GM19193 (cell line): ENCODE measurements around the gene SLC25A6.

ENCODE experiments used
- POLR2A ChIP-seq: IDR thresholded peaks from 4 replicates; pipeline ENCODE4 v1.6.1; 2011; ENCODE audit not compliant: insufficient read depth, insufficient read length; ENCODE audit errors: extremely low read depth

Gene SLC25A6

DNA sequence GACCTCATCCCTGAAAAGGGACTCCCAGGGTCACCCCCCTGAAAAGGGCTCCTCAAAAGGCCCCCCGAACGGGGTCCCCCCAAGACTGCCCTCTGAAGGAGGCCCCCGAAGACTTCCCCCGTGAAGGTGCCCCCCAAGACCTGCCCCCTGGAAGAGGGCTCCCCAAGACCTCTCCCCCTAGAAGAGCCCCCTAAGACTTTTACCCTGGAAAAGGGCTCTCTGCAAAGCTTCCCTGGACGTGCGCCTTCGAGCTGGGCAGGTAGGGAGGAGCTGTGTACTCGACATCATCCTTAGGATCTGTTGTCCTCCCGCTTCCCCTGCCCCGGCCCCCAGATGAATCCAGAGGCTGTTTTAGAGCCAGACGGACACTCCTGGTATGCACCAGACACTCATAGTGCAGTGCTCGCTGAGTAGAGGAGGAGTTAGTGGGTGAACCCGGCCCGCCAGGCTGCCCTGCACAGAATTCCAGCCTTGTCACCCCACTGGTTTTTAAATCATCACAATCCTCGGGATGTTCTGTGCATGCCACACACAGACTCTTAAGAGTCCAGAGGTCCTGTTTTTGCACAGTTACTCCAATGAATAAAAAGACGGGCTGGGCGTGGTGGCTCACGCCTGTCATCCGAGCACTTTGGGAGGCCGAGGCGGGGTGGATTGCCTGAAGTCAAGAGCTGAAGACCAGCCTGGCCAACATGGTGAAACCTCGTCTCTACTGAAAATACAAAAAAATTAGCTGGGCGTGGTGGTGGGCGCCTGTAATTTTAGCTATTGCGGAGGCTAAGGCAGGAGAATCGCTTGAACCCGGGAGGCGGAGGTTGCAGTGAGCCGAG, 5.7 kb upstream of the SLC25A6 start:
- no peak for TF ChIP-seq POLR2A

DNA sequence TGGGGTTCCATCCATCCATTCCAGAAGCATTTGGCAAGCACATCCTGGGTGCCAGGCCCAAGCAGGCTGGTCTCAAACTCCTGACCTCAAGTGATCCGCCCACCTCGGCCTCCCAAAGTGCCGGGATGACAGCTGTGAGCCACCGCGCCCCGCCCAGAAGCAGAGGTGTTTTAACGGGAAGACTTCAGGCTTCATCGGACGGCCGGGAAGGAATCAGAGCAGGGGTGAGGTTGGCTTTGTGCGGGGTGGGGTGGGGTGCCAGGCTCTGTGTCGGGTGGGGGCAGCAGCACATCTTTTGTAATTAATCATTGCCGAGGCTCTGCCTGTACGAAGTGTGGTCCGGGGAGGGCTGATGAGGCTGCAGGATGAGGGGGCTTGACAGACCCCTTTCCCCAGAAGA, 5.1 kb upstream of the SLC25A6 start:
- no peak for TF ChIP-seq POLR2A

- no peak for TF ChIP-seq POLR2A
Observed at GRCh38 chrX:1395646-1396216, 3.8 kb upstream of the SLC25A6 start.

DNA sequence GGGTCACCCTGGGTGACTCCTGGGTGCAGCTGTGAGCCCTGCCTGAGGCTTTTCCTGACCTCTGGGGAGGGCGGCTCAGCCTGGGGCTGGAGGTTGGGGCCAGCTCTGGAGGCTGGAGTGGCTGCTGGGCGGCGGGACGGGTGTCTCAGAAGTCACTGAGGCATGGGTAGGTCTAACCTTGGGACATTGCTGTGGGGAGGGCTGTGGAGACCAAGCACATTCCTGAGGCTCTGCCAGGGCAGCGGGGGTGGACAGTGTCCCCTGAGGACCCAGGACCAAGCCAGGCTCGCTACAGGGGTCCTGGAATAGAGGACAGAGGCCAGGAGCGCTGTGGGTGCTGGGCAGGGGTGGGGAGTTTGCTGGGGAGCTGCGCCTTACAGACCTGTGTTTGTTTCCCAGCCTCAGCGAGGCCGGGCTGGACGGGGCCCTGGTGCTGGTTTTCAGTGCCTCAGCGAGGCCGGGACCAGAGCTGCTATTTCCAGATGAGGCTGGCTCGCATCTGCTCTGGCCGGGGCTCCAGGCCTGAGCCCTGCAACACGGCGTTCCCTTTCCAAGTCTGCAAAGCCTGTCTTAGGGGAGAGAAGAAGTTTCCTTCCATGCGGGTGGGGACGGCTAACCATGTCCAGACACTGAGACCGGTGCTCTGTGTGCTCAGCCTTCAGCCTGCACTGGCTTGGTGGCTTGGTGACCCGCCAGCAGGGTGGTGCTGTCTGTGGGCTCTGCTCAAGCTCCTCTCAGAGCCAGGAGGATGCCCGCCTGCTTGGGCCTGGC, 3.0 kb upstream of the SLC25A6 start:
- no peak for TF ChIP-seq POLR2A

GRCh38 chrX:1393871-1394615, 2.1 kb upstream of the SLC25A6 start:
- no peak for TF ChIP-seq POLR2A

GRCh38 chrX:1392376-1393068, 609 bp upstream of the SLC25A6 start:
- TF ChIP-seq POLR2A, result peak; percentile 85

GRCh38 chrX:1391370-1391706, 575 bp downstream of the SLC25A6 start:
- TF ChIP-seq POLR2A, result no peak

- TF ChIP-seq POLR2A, result no peak
Observed at GRCh38 chrX:1390621-1391369, 1.1 kb downstream of the SLC25A6 start.

DNA sequence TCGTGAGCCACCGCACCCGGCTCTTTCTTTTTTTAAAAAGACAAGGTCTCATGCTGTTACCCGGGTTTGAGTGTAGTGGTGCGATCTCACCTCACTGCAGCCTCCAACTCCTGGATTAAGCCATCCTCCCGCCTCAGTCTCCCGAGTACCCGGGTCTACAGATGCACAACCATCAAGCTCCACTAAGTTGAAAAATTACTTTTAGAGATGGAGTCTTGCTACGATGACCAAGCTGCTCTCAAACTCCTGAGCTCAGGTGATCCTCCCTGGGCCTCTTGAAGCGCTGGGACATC, 2.0 kb downstream of the SLC25A6 start:
- TF ChIP-seq POLR2A, result no peak

GRCh38 chrX:1389181-1389992, 2.5 kb downstream of the SLC25A6 start:
- TF ChIP-seq POLR2A, result no peak

DNA sequence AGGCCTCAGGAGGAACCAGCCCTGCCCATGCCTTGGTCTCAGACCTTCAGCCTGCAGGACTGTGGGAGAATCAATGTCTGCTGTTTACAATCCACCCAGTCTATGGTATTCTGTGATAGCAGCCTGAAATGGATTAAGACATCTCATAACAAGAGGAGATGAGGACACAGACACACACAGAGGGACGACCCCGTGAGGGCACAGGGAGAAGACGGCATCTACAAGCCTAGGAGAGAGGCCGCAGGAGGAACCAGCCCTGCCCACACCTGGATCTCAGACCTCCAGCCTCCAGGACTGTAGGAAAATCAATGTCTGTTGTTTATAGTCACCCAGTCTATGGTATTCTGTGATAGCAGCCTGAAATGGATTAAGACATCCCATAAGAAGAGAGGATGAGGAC, 3.3 kb downstream of the SLC25A6 start:
- TF ChIP-seq POLR2A, result no peak

- TF ChIP-seq POLR2A, result no peak
Observed at GRCh38 chrX:1387141-1387776, 4.7 kb downstream of the SLC25A6 start.
